ENCODE results near the gene SRGN.

Gene SRGN

DNA sequence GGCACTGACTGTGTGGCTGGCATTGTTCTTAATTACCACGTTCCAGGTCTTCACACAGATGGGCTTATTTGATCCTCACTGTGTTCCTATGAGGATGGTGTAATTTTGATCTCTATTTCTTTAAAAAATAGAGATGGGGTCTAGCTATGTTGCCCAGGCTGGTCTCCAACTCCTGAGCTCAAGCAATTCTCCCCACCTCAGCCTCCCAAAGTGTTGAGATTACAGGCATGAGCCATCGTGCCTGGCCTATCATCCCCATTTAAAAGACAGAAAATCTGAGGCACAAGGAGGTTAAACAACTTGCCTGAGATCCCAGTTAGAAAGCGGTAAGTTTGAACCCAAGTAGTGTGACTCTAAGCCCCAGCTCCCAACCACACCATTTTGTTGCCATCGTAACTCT is 17.0 kb upstream of the SRGN start:
- no peaks in the 10 kb centered on the region for H3K36me3 ChIP-seq
- H3K4me3 ChIP-seq (ENCODE audit: low read depth, low read length), result no peak overlapping the region
- H3K4me1 ChIP-seq, result no peaks in the 10 kb centered on the region
- no peaks in the 10 kb centered on the region for H3K27me3 ChIP-seq
- TF ChIP-seq, protein P1, sequence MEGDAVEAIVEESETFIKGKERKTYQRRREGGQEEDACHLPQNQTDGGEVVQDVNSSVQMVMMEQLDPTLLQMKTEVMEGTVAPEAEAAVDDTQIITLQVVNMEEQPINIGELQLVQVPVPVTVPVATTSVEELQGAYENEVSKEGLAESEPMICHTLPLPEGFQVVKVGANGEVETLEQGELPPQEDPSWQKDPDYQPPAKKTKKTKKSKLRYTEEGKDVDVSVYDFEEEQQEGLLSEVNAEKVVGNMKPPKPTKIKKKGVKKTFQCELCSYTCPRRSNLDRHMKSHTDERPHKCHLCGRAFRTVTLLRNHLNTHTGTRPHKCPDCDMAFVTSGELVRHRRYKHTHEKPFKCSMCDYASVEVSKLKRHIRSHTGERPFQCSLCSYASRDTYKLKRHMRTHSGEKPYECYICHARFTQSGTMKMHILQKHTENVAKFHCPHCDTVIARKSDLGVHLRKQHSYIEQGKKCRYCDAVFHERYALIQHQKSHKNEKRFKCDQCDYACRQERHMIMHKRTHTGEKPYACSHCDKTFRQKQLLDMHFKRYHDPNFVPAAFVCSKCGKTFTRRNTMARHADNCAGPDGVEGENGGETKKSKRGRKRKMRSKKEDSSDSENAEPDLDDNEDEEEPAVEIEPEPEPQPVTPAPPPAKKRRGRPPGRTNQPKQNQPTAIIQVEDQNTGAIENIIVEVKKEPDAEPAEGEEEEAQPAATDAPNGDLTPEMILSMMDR (IDR thresholded peaks at IDR 0.05; ENCODE audit: low read depth, low read length), result no peak
- DNase-seq, result no peak
- H3K9me3 ChIP-seq, result no peaks in the 10 kb centered on the region

DNA sequence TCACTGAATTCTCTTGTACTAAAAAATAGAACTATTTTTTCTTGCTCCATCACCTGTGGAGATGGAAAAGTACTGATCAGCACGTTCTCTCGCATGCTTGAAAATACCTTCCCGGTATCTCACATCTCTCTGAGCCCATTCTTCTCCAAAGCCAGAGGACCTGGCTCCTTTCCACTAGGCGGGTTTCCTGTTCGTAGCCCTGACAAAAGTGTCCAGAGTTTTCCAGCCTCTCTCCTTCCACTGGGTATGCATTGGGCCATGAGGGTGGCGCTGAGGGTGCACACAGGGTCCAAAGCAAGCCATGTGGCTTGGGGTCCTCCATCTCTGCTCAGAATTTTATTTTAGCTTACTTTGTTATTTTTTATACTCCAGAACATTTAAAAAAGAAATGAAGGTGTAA is 16.3 kb upstream of the SRGN start:
- no peak for DNase-seq
- Histone ChIP-seq H3K36me3 (no peaks in the 10 kb centered on the region), H3K27me3 (no peaks in the 10 kb centered on the region), H3K9me3 (no peaks in the 10 kb centered on the region), H3K4me3 (ENCODE audit: low read depth, low read length) (no peak overlapping the region), H3K4me1 (no peaks in the 10 kb centered on the region)
- TF ChIP-seq, protein P1 (IDR thresholded peaks at IDR 0.05; ENCODE audit: low read depth, low read length), result no peak

DNA sequence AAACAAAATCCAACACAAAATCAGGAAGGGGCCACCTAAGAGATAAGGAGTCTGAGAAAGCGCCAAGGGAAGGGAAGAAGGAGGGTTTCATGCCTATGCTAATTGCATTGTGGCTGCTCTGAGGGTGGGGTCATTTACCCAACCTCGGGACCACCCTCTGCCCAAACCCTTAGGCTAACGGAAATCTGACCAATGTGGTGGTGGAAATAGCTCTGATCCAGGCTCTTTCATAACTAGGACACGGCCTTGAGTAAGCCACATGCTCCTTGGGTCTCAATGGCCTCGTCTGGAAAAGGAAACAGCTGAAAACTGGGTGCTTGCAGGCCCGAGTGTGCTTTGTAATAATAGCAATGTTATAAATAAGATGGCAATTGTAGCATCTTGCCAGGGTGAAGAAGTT is 14.9 kb upstream of the SRGN start:
- Histone ChIP-seq H3K36me3 (no peaks in the 10 kb centered on the region), H3K9me3 (no peaks in the 10 kb centered on the region), H3K4me1 (no peaks in the 10 kb centered on the region), H3K27me3 (no peaks in the 10 kb centered on the region), H3K4me3 (ENCODE audit: low read depth, low read length) (no peak overlapping the region)
- TF ChIP-seq, protein P1 (IDR thresholded peaks at IDR 0.05; ENCODE audit: low read depth, low read length), result no peak
- no peak for DNase-seq

DNA sequence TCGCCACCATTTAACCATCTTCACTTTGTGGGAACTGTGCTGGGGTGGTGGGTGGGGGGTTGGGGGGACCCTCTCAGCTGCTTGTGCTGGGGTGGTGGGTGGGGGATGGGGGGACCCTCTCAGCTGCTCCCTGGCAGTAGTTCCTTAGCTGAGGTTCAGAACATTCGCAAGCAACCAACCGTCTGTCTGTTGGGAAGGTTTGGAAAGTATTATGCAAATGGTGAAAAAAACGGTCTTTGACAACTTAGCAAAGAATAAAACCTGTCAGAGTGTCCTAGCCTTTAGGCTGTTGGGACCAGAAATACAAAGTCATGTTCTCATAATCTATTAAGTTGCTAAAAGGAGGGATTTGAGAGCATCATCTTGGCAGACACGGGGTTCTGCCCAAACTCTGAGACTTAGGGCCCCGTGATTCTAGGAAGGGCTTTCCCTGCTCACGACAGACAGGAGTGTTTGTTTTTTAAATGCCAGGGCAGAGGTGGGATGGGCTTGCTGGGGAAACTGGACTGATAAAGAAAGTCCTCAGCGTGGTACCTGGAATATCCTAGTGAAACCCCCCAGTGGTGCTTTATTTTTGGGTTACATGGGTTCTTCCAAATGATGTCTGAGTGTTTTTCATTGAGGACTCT is 14.1 kb upstream of the SRGN start:
- no peaks in the 10 kb centered on the region for H3K9me3 ChIP-seq
- H3K36me3 ChIP-seq, result no peaks in the 10 kb centered on the region
- H3K27me3 ChIP-seq, result no peaks in the 10 kb centered on the region
- no peak overlapping the region for H3K4me3 ChIP-seq (ENCODE audit: low read depth, low read length)
- no peaks in the 10 kb centered on the region for H3K4me1 ChIP-seq
- TF ChIP-seq, protein P1 (IDR thresholded peaks at IDR 0.05; ENCODE audit: low read depth, low read length), result no peak
- DNase-seq, result no peak

DNA sequence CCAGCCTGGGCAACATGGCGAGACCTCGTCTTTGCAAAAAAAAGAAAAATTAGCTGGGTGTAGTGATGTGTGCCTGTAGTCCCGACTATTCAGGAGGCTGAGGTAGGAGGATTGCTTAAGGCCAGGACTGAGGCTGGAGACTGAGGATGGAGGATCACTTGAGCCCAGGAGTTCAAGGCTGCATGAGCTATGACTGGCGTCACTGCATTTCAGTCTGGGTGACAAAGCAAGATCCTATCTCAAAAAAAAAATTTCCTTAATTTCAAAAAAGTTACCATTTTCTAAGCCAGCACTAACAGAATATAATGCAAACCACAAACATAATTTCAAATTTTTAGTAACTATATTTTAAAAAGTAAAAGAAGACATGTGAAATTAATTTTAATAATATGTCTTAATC is 13.4 kb upstream of the SRGN start:
- DNase-seq, result no peak
- Histone ChIP-seq H3K4me1 (no peaks in the 10 kb centered on the region), H3K27me3 (no peaks in the 10 kb centered on the region), H3K4me3 (ENCODE audit: low read depth, low read length) (no peak overlapping the region), H3K9me3 (no peaks in the 10 kb centered on the region), H3K36me3 (no peaks in the 10 kb centered on the region)
- TF ChIP-seq, protein P1 (IDR thresholded peaks at IDR 0.05; ENCODE audit: low read depth, low read length), result no peak

DNA sequence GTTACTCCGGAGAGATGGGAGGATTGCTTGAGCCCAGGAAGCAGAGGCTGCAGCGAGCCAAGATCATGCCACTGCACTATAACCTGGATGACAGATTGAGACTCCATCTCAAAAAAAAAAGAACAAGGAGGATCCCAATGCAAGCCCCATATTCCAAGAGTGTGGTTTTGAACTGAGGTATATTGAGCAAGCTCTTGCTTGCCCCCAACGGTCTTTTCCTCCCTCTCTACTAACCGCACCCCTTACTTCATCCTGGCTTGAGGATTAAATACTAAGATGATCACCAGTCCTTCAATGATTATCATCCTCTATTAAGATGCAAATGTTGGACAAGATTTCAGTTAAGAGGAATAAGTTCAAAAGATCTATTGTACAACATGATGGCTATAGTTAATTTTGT is 12.5 kb upstream of the SRGN start:
- H3K36me3 ChIP-seq, result no peaks in the 10 kb centered on the region
- H3K9me3 ChIP-seq, result no peaks in the 10 kb centered on the region
- H3K4me3 ChIP-seq (ENCODE audit: low read depth, low read length), result no peak overlapping the region
- TF ChIP-seq, protein P1 (IDR thresholded peaks at IDR 0.05; ENCODE audit: low read depth, low read length), result no peak
- no peaks in the 10 kb centered on the region for H3K27me3 ChIP-seq
- no peaks in the 10 kb centered on the region for H3K4me1 ChIP-seq
- no peak for DNase-seq

All from BE2C (cell line).